Endothelial cell of umbilical vein (primary cell): Measurements from ENCODE around the gene PLCB4. TPM values are rescaled to one million over a fixed set of nuclear protein-coding genes. Genes with fewer than 3 reads are reported as not detected.

Source experiments
- BruUV-seq: library from RNA; stranded (reverse); fragments of 400-500 nt; replicated peaks from 2 replicates; lab custom pipeline; 2021; lab: Mats Ljungman, UMichigan
- CTCF ChIA-PET: fragments of 300-600, 350-600 bp; sonication (Branson Sonifier 250); formaldehyde crosslinking; loops from one replicate; lab custom pipeline; 2021; ENCODE audit warnings: antibody characterized with exemption, inconsistent platforms; lab: Charles Lee
- POLR2A ChIA-PET: fragments of 300-600, 350-600 bp; sonication (Branson Sonifier 250); formaldehyde crosslinking; loops from one replicate; lab custom pipeline; 2021; ENCODE audit warnings: antibody characterized with exemption, inconsistent platforms; lab: Charles Lee
- DNase-seq: peaks from one replicate; pipeline ENCODE4 v3.0.0-alpha.2; 2011; ENCODE audit warnings: low read depth, low spot score
- FAIRE-seq: peaks from 2 replicates; lab custom pipeline; 2011; peaks lifted over from hg19 to GRCh38; lab: Jason Lieb, UNC
- H2AFZ ChIP-seq: 2 replicates; pipeline ENCODE4 v1.6.0; 2012; ENCODE audit warnings: low read depth, low read length, control low read depth, inconsistent platforms
- H3K27ac ChIP-seq: 2 replicates; pipeline ENCODE4 v1.5.1; 2011; ENCODE audit warnings: low read depth, mild to moderate bottlenecking, control low read depth, low read length, moderate library complexity; ENCODE audit not compliant: insufficient read depth
- H3K27me3 ChIP-seq, 2 experiments: 2 replicates each; pipeline versions ENCODE4 v1.6.0 to v1.6.1; 2011; ENCODE audit warnings: low read length in 2 of 2, mixed read lengths in 1 of 2; ENCODE audit not compliant: control insufficient read depth in 2 of 2, insufficient read depth in 2 of 2
- H3K36me3 ChIP-seq, 2 experiments: 2 replicates in 1 of 2; 3 replicates in 1 of 2; pipeline ENCODE4 v1.5.1; 2011; ENCODE audit warnings: low read length in 2 of 2, mild to moderate bottlenecking in 1 of 2, moderate library complexity in 1 of 2; ENCODE audit not compliant: control insufficient read depth in 2 of 2, insufficient read depth in 2 of 2; ENCODE audit errors: extremely low read depth in 1 of 2
- H3K4me1 ChIP-seq: 3 replicates; pipeline ENCODE4 v1.5.1; 2011; ENCODE audit warnings: mild to moderate bottlenecking, low read length; ENCODE audit not compliant: control insufficient read depth, insufficient read depth; ENCODE audit errors: extremely low read depth
- H3K4me2 ChIP-seq: 2 replicates; pipeline ENCODE4 v1.6.1; 2011; ENCODE audit warnings: low read length, control low read depth, mixed read lengths; ENCODE audit not compliant: insufficient read depth
- H3K4me3 ChIP-seq, 3 experiments: fragments of 200-600 bp in 1 of 3; sonication (generic), shearing (Covaris generic) in 1 of 3; replicated peaks in 1 of 3; 2 replicates each; pipeline ENCODE4 v1.5.1; 2011 to 2016; ENCODE audit warnings: control low read depth in 3 of 3, low read length in 3 of 3, mild to moderate bottlenecking in 2 of 3, inconsistent platforms in 1 of 3, low read depth in 1 of 3, moderate library complexity in 1 of 3; ENCODE audit not compliant: insufficient read depth in 1 of 3
- H3K79me2 ChIP-seq: 2 replicates; pipeline ENCODE4 v1.6.0; 2012; ENCODE audit warnings: low read length, inconsistent platforms; ENCODE audit not compliant: control insufficient read depth, insufficient read depth
- H3K9ac ChIP-seq: replicated peaks from 2 replicates; pipeline ENCODE3; 2011; ENCODE audit warnings: low read length, control low read depth; ENCODE audit not compliant: insufficient read depth; ENCODE audit errors: extremely low read depth
- H3K9me1 ChIP-seq: replicated peaks from 3 replicates; pipeline ENCODE4 v1.6.0; 2011; ENCODE audit warnings: mild to moderate bottlenecking, low read length; ENCODE audit not compliant: control insufficient read depth, insufficient read depth; ENCODE audit errors: extremely low read depth
- H3K9me3 ChIP-seq: replicated peaks from 2 replicates; pipeline ENCODE4 v1.5.1; 2012; ENCODE audit warnings: low read length, inconsistent platforms; ENCODE audit not compliant: control insufficient read depth, insufficient read depth
- H4K20me1 ChIP-seq: replicated peaks from 2 replicates; pipeline ENCODE3; 2011; ENCODE audit warnings: mild to moderate bottlenecking, low read length; ENCODE audit not compliant: control insufficient read depth, insufficient read depth; ENCODE audit errors: extremely low read depth
- CTCF ChIP-seq, 2 donors: IDR thresholded peaks; 1 replicate in 1 of 2; 2 replicates in 1 of 2; pipeline ENCODE4 v1.5.1; 2011; ENCODE audit warnings: low read length in 2 of 2, mild to moderate bottlenecking in 2 of 2, moderate library complexity in 2 of 2, control low read depth in 1 of 2, inconsistent platforms in 1 of 2, low read depth in 1 of 2; ENCODE audit not compliant: insufficient read depth in 1 of 2; ENCODE audit errors: extremely low read depth in 1 of 2
- EZH2 ChIP-seq: IDR thresholded peaks from 2 replicates; pipeline ENCODE4 v1.6.1; 2012; ENCODE audit warnings: borderline replicate concordance, low read depth, mild to moderate bottlenecking, moderate library complexity, low read length, inconsistent platforms; ENCODE audit not compliant: severe bottlenecking
- FOS ChIP-seq: IDR thresholded peaks from 2 replicates; pipeline ENCODE4 v1.6.1; 2011; ENCODE audit warnings: mild to moderate bottlenecking, low read length, moderate library complexity, borderline replicate concordance; ENCODE audit not compliant: insufficient read depth
- GATA2 ChIP-seq: IDR thresholded peaks from 2 replicates; pipeline ENCODE4 v1.7.0; 2011; ENCODE audit warnings: low read depth, mild to moderate bottlenecking, moderate library complexity, mixed read lengths, low read length; ENCODE audit not compliant: insufficient read length, insufficient read depth
- JUN ChIP-seq: IDR thresholded peaks from 2 replicates; pipeline ENCODE4 v1.6.1; 2011; ENCODE audit warnings: borderline replicate concordance, low read depth; ENCODE audit not compliant: insufficient read length, insufficient read depth
- MAX ChIP-seq: IDR thresholded peaks from 2 replicates; pipeline ENCODE4 v1.6.1; 2011; ENCODE audit not compliant: insufficient read depth, insufficient read length
- MYC ChIP-seq: IDR thresholded peaks from one replicate; pipeline ENCODE4 v1.6.1; 2011; ENCODE audit warnings: mild to moderate bottlenecking, low read depth, low read length
- POLR2A ChIP-seq: IDR thresholded peaks from 2 replicates; pipeline ENCODE4 v1.6.1; 2012; ENCODE audit warnings: low read depth, mild to moderate bottlenecking, control low read depth, low read length
- POLR2AphosphoS5 ChIP-seq: IDR thresholded peaks from 2 replicates; pipeline ENCODE4 v1.6.1; 2012; ENCODE audit warnings: low read depth, mild to moderate bottlenecking, control low read depth, low read length, moderate library complexity; ENCODE audit not compliant: insufficient read depth
- dilution Hi-C: fragments of 300-500 bp; cut with MboI; formaldehyde crosslinking; loops from one replicate; pipeline ENCODE4 v1.15.0; 2019; ENCODE audit warnings: low sequenced_read_pairs; ENCODE audit not compliant: extremely low pct_ligation_motif_present
- intact Hi-C: fragments of 100-400 bp; cut with micrococcal nuclease; formaldehyde crosslinking; loops from one replicate; pipeline ENCODE4 v1.10.0; 2022
- polyA plus RNA-seq, 4 experiments: library from polyadenylated mRNA; depleted of rRNA in 3 of 4; stranded (reverse) in 3 of 4; unstranded in 1 of 4; fragments of >200 nt; gene quantifications; 2 replicates each; pipeline versions ENCODE4 v1.2.1 to v1.2.3, GENCODE V29; 2011 to 2012; ENCODE audit warnings: missing spikeins in 1 of 4
- total RNA-seq: library from RNA; stranded (reverse); gene quantifications from 2 replicates; pipeline ENCODE4 v1.2.3, GENCODE V29; 2021

Gene PLCB4
- total and polyA plus RNA-seq, 2 donors (not counting 3 experiments of a cell fraction or from before 2014, with no cell fraction given): 0.37 to 1.7 TPM

GRCh38 chr20:9225879-9226278 lies 157.0 kb downstream of the PLCB4 start:
- dilution Hi-C loops: no loop called here
- CTCF ChIA-PET: interaction anchor here (1.0 kb wide), 1 partner anchor 16 kb away, joined by 3 read pairs; no protein-coding TSS in a partner anchor
- no peak overlapping the region for H3K9ac ChIP-seq
- H3K9me1 ChIP-seq: no peaks in the 10 kb centered on the region
- no peak overlapping the region for H3K27ac ChIP-seq
- H3K79me2 ChIP-seq: no peaks in the 10 kb centered on the region
- H3K4me2 ChIP-seq: no peak overlapping the region
- no peaks in the 10 kb centered on the region for H3K36me3 ChIP-seq
- intact Hi-C loops: no loop called here
- DNase-seq: no peak
- H3K27me3 ChIP-seq: no peaks in the 10 kb centered on the region
- no peak overlapping the region for H3K4me3 ChIP-seq
- no TSS peak for BruUV-seq
- no peak for FAIRE-seq
- no peaks in the 10 kb centered on the region for H4K20me1 ChIP-seq
- no peaks in the 10 kb centered on the region for H3K4me1 ChIP-seq
- POLR2A ChIA-PET: no interaction called here
- no peaks in the 10 kb centered on the region for H3K9me3 ChIP-seq
- H2AFZ ChIP-seq: no peak overlapping the region
- TF ChIP-seq GATA2: no peak
- no peak for TF ChIP-seq EZH2
- no peak for TF ChIP-seq MYC
- TF ChIP-seq POLR2AphosphoS5: no peak
- no peak for TF ChIP-seq JUN
- TF ChIP-seq POLR2A: no peak
- TF ChIP-seq MAX: no peak
- no peak for TF ChIP-seq CTCF (IDR thresholded peaks at IDR 0.05; ENCODE audit: extremely low read depth in 1 of 2, insufficient read depth in 1 of 2, low read depth in 1 of 2, low read length in 2 of 2)
- TF ChIP-seq FOS: no peak
